HCT116 (cell line): ENCODE measurements around the gene BFSP2. TPM values are rescaled to one million over a fixed set of nuclear protein-coding genes. Genes with fewer than 3 reads are reported as not detected.

Source experiments
- ATAC-seq: fragments of 200-7000 bp; cut with Tn5 transposase; 2 replicates; pipeline ENCODE4 v1.9.1; 2020; ENCODE audit warnings: mild to moderate bottlenecking, moderate library complexity
- BruUV-seq: library from RNA; stranded (reverse); fragments of 400-500 nt; replicated peaks from 2 replicates; lab custom pipeline; 2021; lab: Mats Ljungman, UMichigan
- CTCF ChIA-PET: fragments of 300-600 bp; sonication (Branson Sonifier 250); formaldehyde crosslinking; loops from one replicate; lab custom pipeline; 2021; ENCODE audit warnings: antibody characterized with exemption; lab: Charles Lee
- POLR2A ChIA-PET: fragments of 300-600, 350-600 bp; sonication (Branson Sonifier 250); formaldehyde crosslinking; loops from one replicate; lab custom pipeline; 2021; ENCODE audit warnings: antibody characterized with exemption; lab: Charles Lee
- RAD21 ChIA-PET, 2 experiments: fragments of 300-600 bp; sonication (Branson Sonifier 250); formaldehyde crosslinking; loops; one replicate each; lab custom pipeline; 2023; ENCODE audit warnings: low total read pairs in 2 of 2; ENCODE audit not compliant: uncharacterized antibody in 2 of 2, unreplicated experiment in 2 of 2, low non-redundant PET in 1 of 2; lab: Charles Lee
- DNase-seq: peaks from one replicate; pipeline ENCODE4 v3.0.0-alpha.2; 2010; ENCODE audit warnings: low read depth, low spot score
- H2AFZ ChIP-seq: fragments of 200-600 bp; shearing (Covaris generic), sonication (generic); 2 replicates; pipeline ENCODE4 v1.6.1; 2017; ENCODE audit warnings: low read depth, mixed run types, mixed read lengths, antibody characterized with exemption, low read length; ENCODE audit not compliant: poor library complexity, severe bottlenecking
- H3K27ac ChIP-seq: 2 replicates; pipeline ENCODE4 v1.5.1; 2012; ENCODE audit warnings: low read depth, low read length
- H3K27me3 ChIP-seq: fragments of 200-600 bp; sonication (generic); 2 replicates; pipeline ENCODE4 v1.6.1; 2016; ENCODE audit warnings: mixed run types, low read length, mixed read lengths; ENCODE audit not compliant: insufficient read depth
- H3K36me3 ChIP-seq, 2 experiments: fragments of 200-500 bp in 1 of 2; fragments of 200-600 bp in 1 of 2; sonication (Bioruptor generic) in 1 of 2; sonication (generic) in 1 of 2; 2 replicates each; pipeline versions ENCODE4 v1.5.1 to v1.6.1; 2014 to 2016; ENCODE audit warnings: low read length in 2 of 2, inconsistent platforms in 1 of 2, mixed read lengths in 1 of 2, mixed run types in 1 of 2; ENCODE audit not compliant: insufficient read depth in 2 of 2, control insufficient read depth in 1 of 2
- H3K4me1 ChIP-seq, 2 experiments: fragments of 200-600 bp in 1 of 2; sonication (generic) in 1 of 2; 2 replicates each; pipeline versions ENCODE4 v1.5.1 to v1.6.1; 2012 to 2017; ENCODE audit warnings: low read length in 2 of 2, inconsistent platforms in 1 of 2, mild to moderate bottlenecking in 1 of 2, mixed read lengths in 1 of 2, mixed run types in 1 of 2, moderate library complexity in 1 of 2; ENCODE audit not compliant: insufficient read depth in 2 of 2, control insufficient read depth in 1 of 2
- H3K4me2 ChIP-seq: fragments of 200-600 bp; sonication (generic); 2 replicates; pipeline ENCODE4 v1.6.1; 2017; ENCODE audit warnings: mixed run types, low read length, mixed read lengths
- H3K4me3 ChIP-seq, 2 experiments: fragments of 200-600 bp in 1 of 2; sonication (generic) in 1 of 2; replicated peaks in 1 of 2; 2 replicates each; pipeline ENCODE4 v1.5.1; 2011 to 2016; ENCODE audit warnings: low read length in 2 of 2, control low read depth in 1 of 2, low read depth in 1 of 2, mild to moderate bottlenecking in 1 of 2, mixed read lengths in 1 of 2, mixed run types in 1 of 2
- H3K79me2 ChIP-seq: fragments of 200-600 bp; sonication (generic); 2 replicates; pipeline ENCODE4 v1.6.1; 2017; ENCODE audit warnings: mild to moderate bottlenecking, mixed run types, low read length, moderate library complexity, mixed read lengths; ENCODE audit not compliant: insufficient read depth
- H3K9ac ChIP-seq: fragments of 200-600 bp; sonication (generic); 2 replicates; pipeline ENCODE4 v1.6.1; 2016; ENCODE audit warnings: low read length, mixed read lengths
- H3K9me2 ChIP-seq: fragments of 200-600 bp; sonication (generic), shearing (Covaris generic); 2 replicates; pipeline ENCODE4 v1.6.1; 2017; ENCODE audit warnings: mixed run types, mild to moderate bottlenecking, moderate library complexity; ENCODE audit not compliant: insufficient read depth
- H3K9me3 ChIP-seq, 2 experiments: fragments of 200-500 bp in 1 of 2; fragments of 200-600 bp in 1 of 2; sonication (Bioruptor generic) in 1 of 2; sonication (generic) in 1 of 2; 2 replicates each; pipeline ENCODE4 v1.6.1; 2014 to 2017; ENCODE audit warnings: low read length in 2 of 2, mixed read lengths in 2 of 2, inconsistent platforms in 1 of 2, low read depth in 1 of 2, mild to moderate bottlenecking in 1 of 2, mixed run types in 1 of 2, moderate library complexity in 1 of 2; ENCODE audit not compliant: control insufficient read depth in 1 of 2, insufficient read depth in 1 of 2
- H4K20me1 ChIP-seq: fragments of 200-600 bp; sonication (generic), shearing (Covaris generic); 2 replicates; pipeline ENCODE4 v1.6.1; 2017; ENCODE audit warnings: mixed run types, mild to moderate bottlenecking, moderate library complexity; ENCODE audit not compliant: insufficient read depth
- CBX3 ChIP-seq: IDR thresholded peaks from 2 replicates; pipeline ENCODE4 v1.6.1; 2012; ENCODE audit warnings: low read depth
- EZH2phosphoT487 ChIP-seq: fragments of 200-600 bp; IDR thresholded peaks from 2 replicates; pipeline ENCODE4 v1.6.1; 2018; ENCODE audit warnings: antibody characterized with exemption, borderline replicate concordance
- FOSL1 ChIP-seq: IDR thresholded peaks from 2 replicates; pipeline ENCODE4 v1.6.1; 2012; ENCODE audit warnings: low read depth
- JUND ChIP-seq: IDR thresholded peaks from 2 replicates; pipeline ENCODE4 v1.6.1; 2012
- REST ChIP-seq: IDR thresholded peaks from 2 replicates; pipeline ENCODE4 v1.6.1; 2012; ENCODE audit warnings: low read depth
- SIN3A ChIP-seq: IDR thresholded peaks from 2 replicates; pipeline ENCODE4 v1.6.1; 2012; ENCODE audit warnings: low read depth
- SP1 ChIP-seq: IDR thresholded peaks from 2 replicates; pipeline ENCODE4 v1.6.1; 2012; ENCODE audit warnings: low read depth
- ZFX ChIP-seq: fragments of 450-650 bp; IDR thresholded peaks from 2 replicates; pipeline ENCODE4 v1.6.1; 2017
- intact Hi-C: fragments of 100-400 bp; cut with micrococcal nuclease; formaldehyde crosslinking; loops from 2 replicates; pipeline ENCODE4 v1.10.0; 2022
- total RNA-seq: library from RNA; stranded (reverse); gene quantifications from one replicate; pipeline ENCODE4 v1.2.1, GENCODE V29; 2021; ENCODE audit not compliant: unreplicated experiment
- TF ChIP-seq, protein P1 (sequence below), 3 experiments: fragments of 200-600 bp in 1 of 3; sonication (generic) in 1 of 3; IDR thresholded peaks in 2 of 3; conservative IDR thresholded peaks in 1 of 3; 2 replicates each; pipeline ENCODE4 v1.5.1; 2012 to 2017; ENCODE audit warnings: low read depth in 2 of 3, low read length in 2 of 3, antibody characterized with exemption in 1 of 3, borderline replicate concordance in 1 of 3, control low read depth in 1 of 3, mild to moderate bottlenecking in 1 of 3, mixed read lengths in 1 of 3, mixed run types in 1 of 3, moderate library complexity in 1 of 3; ENCODE audit not compliant: insufficient read depth in 1 of 3

Gene BFSP2
- total RNA-seq, 1 experiment from 2014 or later = not detected

- ATAC-seq = no peak
Observed at GRCh38 chr3:133467780-133468179, 67.9 kb downstream of the BFSP2 start.

DNA sequence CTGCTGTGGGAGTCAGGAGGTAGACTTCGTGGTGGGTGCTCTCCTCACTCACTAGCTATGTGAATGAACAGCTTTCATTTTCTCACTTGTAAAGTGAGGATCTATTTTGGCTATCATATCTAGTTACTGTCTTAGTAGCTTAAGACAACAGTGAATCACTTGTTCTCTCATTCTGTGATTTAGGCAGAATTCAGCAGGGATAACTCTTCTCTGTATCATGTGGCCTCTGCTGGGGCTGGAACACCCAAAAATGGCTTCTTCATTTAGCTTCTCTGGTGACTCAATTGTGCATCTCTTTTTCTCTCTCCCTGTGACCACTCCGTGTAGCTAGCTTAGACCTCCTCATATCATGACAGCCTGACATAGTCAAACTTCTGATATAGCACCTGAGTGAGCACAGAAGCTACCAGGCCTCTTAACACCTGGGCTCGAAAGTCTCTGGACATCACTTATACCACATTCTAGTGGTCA lies 68.4 kb downstream of the BFSP2 start:
- DNase-seq = no peak
- no peaks in the 10 kb centered on the region for H3K27me3 ChIP-seq
- ChIA-PET POLR2A (interaction anchor here (1.9 kb wide), 1 partner anchor 12 kb away, joined by 9 read pairs; no protein-coding TSS in a partner anchor), CTCF (interaction anchor here (1.7 kb wide), 1 partner anchor 11 kb away, joined by 4 read pairs; no protein-coding TSS in a partner anchor), RAD21 (no interaction called here)
- H3K4me1 ChIP-seq = peaks cover 0 to 7% of the 10 kb centered on the region in 2 experiments; a peak in 2 of 4 replicates
- BruUV-seq = no TSS peak
- no peak overlapping the region for H2AFZ ChIP-seq
- H3K9me2 ChIP-seq = no peaks in the 10 kb centered on the region
- H3K27ac ChIP-seq = no peak overlapping the region
- no peaks in the 10 kb centered on the region for H3K9me3 ChIP-seq
- H3K9ac ChIP-seq = no peak overlapping the region
- no peak for TF ChIP-seq EZH2phosphoT487
- no peak for TF ChIP-seq JUND
- no peak for TF ChIP-seq CBX3
- TF ChIP-seq SIN3A = no peak
- no peak for TF ChIP-seq REST
- no peak overlapping the region for H3K4me2 ChIP-seq
- H4K20me1 ChIP-seq = no peaks in the 10 kb centered on the region
- no peaks in the 10 kb centered on the region for H3K79me2 ChIP-seq
- no peak overlapping the region for H3K4me3 ChIP-seq
- H3K36me3 ChIP-seq = no peaks in the 10 kb centered on the region
- intact Hi-C loops = loop anchor here (10.0 kb wide), 2 partner anchors 197 to 457 kb away; partner anchors contain the start of gene TOPBP1
- no peak for ATAC-seq

More at GRCh38 chr3:133467780-133468179, 67.9 kb downstream of the BFSP2 start:
- Histone ChIP-seq H3K4me3 (no peak overlapping the region), H4K20me1 (no peaks in the 10 kb centered on the region), H3K36me3 (no peaks in the 10 kb centered on the region), H3K79me2 (no peaks in the 10 kb centered on the region), H3K27ac (no peak overlapping the region), H3K9me3 (no peaks in the 10 kb centered on the region), H3K4me2 (no peak overlapping the region), H3K4me1 (peaks cover 0 to 7% of the 10 kb centered on the region in 2 experiments; a peak in 2 of 4 replicates), H3K9me2 (no peaks in the 10 kb centered on the region), H3K27me3 (no peaks in the 10 kb centered on the region), H2AFZ (no peak overlapping the region), H3K9ac (no peak overlapping the region)
- intact Hi-C loops = loop anchor here (10.0 kb wide), 2 partner anchors 197 to 457 kb away; partner anchors contain the start of gene TOPBP1
- BruUV-seq = no TSS peak
- TF ChIP-seq JUND (no peak), SP1 (no peak), FOSL1 (no peak), ZFX (no peak)
- TF ChIP-seq, protein P1, sequence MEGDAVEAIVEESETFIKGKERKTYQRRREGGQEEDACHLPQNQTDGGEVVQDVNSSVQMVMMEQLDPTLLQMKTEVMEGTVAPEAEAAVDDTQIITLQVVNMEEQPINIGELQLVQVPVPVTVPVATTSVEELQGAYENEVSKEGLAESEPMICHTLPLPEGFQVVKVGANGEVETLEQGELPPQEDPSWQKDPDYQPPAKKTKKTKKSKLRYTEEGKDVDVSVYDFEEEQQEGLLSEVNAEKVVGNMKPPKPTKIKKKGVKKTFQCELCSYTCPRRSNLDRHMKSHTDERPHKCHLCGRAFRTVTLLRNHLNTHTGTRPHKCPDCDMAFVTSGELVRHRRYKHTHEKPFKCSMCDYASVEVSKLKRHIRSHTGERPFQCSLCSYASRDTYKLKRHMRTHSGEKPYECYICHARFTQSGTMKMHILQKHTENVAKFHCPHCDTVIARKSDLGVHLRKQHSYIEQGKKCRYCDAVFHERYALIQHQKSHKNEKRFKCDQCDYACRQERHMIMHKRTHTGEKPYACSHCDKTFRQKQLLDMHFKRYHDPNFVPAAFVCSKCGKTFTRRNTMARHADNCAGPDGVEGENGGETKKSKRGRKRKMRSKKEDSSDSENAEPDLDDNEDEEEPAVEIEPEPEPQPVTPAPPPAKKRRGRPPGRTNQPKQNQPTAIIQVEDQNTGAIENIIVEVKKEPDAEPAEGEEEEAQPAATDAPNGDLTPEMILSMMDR (IDR thresholded peaks at IDR 0.05 in 2 of 3, conservative IDR thresholded peaks at IDR 0.05 in 1 of 3; ENCODE audit: borderline replicate concordance in 1 of 3, insufficient read depth in 1 of 3, low read depth in 2 of 3, low read length in 2 of 3) = no peak
- DNase-seq = no peak
- POLR2A ChIA-PET = interaction anchor here (1.9 kb wide), 1 partner anchor 12 kb away, joined by 9 read pairs; no protein-coding TSS in a partner anchor
- RAD21 ChIA-PET = no interaction called here
- CTCF ChIA-PET = interaction anchor here (1.7 kb wide), 1 partner anchor 10 kb away, joined by 4 read pairs; no protein-coding TSS in a partner anchor
